GM19328 (cell line): ENCODE results near the gene TEX50.
"Not testable (repeated sequence)": the region's sequence is repeated elsewhere in the genome, so short reads cannot be mapped to it uniquely, and the experiment has no call there.

Experiments
- ATAC-seq: cut with Tn5 transposase; IDR thresholded peaks from one replicate; pipeline ENCODE4 v1.9.1; 2021; ENCODE audit warnings: mild to moderate bottlenecking, moderate library complexity; ENCODE audit not compliant: unreplicated experiment

Gene TEX50

GRCh38 chr1:173635116-173635515, at the start of gene TEX50:
Gene TEX50, plus strand, starts transcription at chr1:173635338. Its CDS starts 184 bp downstream, at chr1:173635522.
- no peak for ATAC-seq

GRCh38 chr1:173590557-173590956, 44.6 kb upstream of the TEX50 start:
- ATAC-seq: no peak

GRCh38 chr1:173591138-173591537, 44.0 kb upstream of the TEX50 start:
- ATAC-seq: not testable (repeated sequence)

GRCh38 chr1:173596097-173596825, 38.9 kb upstream of the TEX50 start:
- no peak for ATAC-seq

GRCh38 chr1:173601588-173601987, 33.5 kb upstream of the TEX50 start:
- ATAC-seq: no peak

GRCh38 chr1:173603056-173603591, 32.0 kb upstream of the TEX50 start, which contains the start of gene SLC9C2:
Gene SLC9C2, minus strand, starts transcription at chr1:173603072. Its CDS starts 1,296 bp downstream, at chr1:173601776.
- ATAC-seq: no peak

- no peak for ATAC-seq
These were observed 26.5 kb upstream of the TEX50 start for GRCh38 chr1:173608503-173609216.

- ATAC-seq: not testable (repeated sequence)
These were observed 22.1 kb upstream of the TEX50 start for GRCh38 chr1:173613086-173613485.

- ATAC-seq: no peak
These were observed 18.3 kb upstream of the TEX50 start for GRCh38 chr1:173616859-173617258.

GRCh38 chr1:173627269-173627668, 7.9 kb upstream of the TEX50 start:
- no peak for ATAC-seq

- no peak for ATAC-seq
These were observed 6.2 kb upstream of the TEX50 start for GRCh38 chr1:173628888-173629287.

GRCh38 chr1:173637236-173638042, 2.3 kb downstream of the TEX50 start:
- ATAC-seq: not testable (repeated sequence)

- no peak for ATAC-seq
These were observed 3.2 kb downstream of the TEX50 start for GRCh38 chr1:173638043-173639021.

GRCh38 chr1:173639102-173639501, 4.0 kb downstream of the TEX50 start:
- ATAC-seq: no peak

GRCh38 chr1:173642450-173643139, 7.5 kb downstream of the TEX50 start:
- not testable (repeated sequence) for ATAC-seq

- ATAC-seq: no peak
These were observed 11.5 kb downstream of the TEX50 start for GRCh38 chr1:173646656-173647055.

- ATAC-seq: no peak
These were observed 13.9 kb downstream of the TEX50 start for GRCh38 chr1:173648880-173649605.

- ATAC-seq: no peak
These were observed 25.2 kb downstream of the TEX50 start for GRCh38 chr1:173660306-173660705.

GRCh38 chr1:173661271-173661670, 26.1 kb downstream of the TEX50 start:
- ATAC-seq: no peak
